GM12875 (cell line): ENCODE measurements around the gene LRRC71.

Experiments
- H3K4me3 ChIP-seq: one replicate; pipeline ENCODE4 v1.5.1; 2011; ENCODE audit warnings: low read depth, low read length, control low read depth
- CTCF ChIP-seq: IDR thresholded peaks from 2 replicates; pipeline ENCODE4 v1.5.1; 2011; ENCODE audit warnings: low read depth, mild to moderate bottlenecking, control low read depth, inconsistent platforms, low read length, moderate library complexity, borderline replicate concordance; ENCODE audit not compliant: insufficient read depth

Gene LRRC71

GRCh38 chr1:156936721-156937220, 16.3 kb downstream of the LRRC71 start:
- H3K4me3 ChIP-seq: no peak overlapping the region
- no peak for TF ChIP-seq CTCF

GRCh38 chr1:156937883-156938282, 17.5 kb downstream of the LRRC71 start:
- TF ChIP-seq CTCF: no peak
- H3K4me3 ChIP-seq: no peak overlapping the region

- no peak for TF ChIP-seq CTCF
- no peak overlapping the region for H3K4me3 ChIP-seq
Observed at GRCh38 chr1:156938813-156939212, 18.4 kb downstream of the LRRC71 start.

- H3K4me3 ChIP-seq: no peak overlapping the region
- no peak for TF ChIP-seq CTCF
Observed at GRCh38 chr1:156939786-156940334, 19.4 kb downstream of the LRRC71 start.

- no peak overlapping the region for H3K4me3 ChIP-seq
- TF ChIP-seq CTCF: no peak
Observed at GRCh38 chr1:156941675-156942074, 21.2 kb downstream of the LRRC71 start.

- H3K4me3 ChIP-seq: no peak overlapping the region
- no peak for TF ChIP-seq CTCF
Observed at GRCh38 chr1:156942176-156942575, 21.7 kb downstream of the LRRC71 start.

GRCh38 chr1:156942576-156942975, 22.1 kb downstream of the LRRC71 start:
- no peak overlapping the region for H3K4me3 ChIP-seq
- no peak for TF ChIP-seq CTCF
